NCI-H446 (cell line): ENCODE results near the gene SSR2.
"Not testable (repeated sequence)": the region's sequence is repeated elsewhere in the genome, so short reads cannot be mapped to it uniquely, and the experiment has no call there.

ENCODE experiments used
- DNase-seq, 2 experiments: peaks; one replicate each; lab custom pipeline; 2025; lab: John Stamatoyannopoulos, UW

SSR2 gene

DNA sequence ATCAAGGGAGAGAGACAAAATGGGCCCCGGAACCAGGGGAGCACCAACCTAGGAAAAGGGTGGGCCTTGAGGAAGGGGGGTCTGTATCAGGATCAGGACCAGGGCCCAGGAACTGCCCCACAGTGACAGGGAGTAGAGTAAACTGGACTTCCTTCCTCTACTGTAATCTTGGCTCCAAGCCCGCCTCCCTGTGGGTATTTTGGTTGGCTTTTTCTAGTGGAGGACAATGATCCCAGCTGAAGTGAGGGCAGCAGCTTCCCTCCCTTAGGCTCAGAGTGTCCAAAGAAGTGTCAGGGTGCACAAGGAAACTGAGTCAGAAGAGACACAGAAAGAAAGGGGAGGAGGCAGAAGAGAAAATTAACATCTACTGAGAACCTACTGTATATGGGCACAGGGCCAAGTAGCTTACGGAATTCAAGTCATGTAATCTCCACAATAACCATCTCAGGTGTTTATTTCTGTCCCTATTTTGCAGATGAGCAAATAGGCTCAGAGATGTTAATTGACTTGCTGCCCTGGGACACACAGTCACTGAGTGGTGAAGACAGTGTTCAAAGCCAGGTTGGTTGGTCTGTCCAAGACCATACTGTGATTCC is 28.0 kb upstream of the SSR2 start:
- DNase-seq: no peak

GRCh38 chr1:156045076-156045475 is 24.3 kb upstream of the SSR2 start:
- no peak for DNase-seq

DNA sequence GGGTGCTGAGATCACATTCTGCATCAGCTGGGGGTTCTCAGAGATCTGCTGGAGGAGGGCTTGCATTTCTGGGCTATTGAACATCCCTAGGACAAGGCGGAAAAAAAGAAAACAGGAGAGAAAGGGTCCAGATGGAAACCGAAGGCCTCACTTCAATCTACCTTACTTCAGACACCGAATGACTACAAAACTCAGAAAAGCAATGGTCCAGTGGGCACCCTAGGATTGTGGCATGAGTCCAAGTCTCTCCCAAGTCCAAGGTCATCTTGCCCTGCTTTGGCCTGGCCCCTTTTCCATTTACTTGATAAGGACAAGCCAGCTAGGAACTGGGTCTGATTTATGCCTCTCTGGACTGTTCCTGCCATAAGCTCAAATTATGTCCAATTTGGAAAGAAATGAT is 22.1 kb upstream of the SSR2 start:
- DNase-seq: no peak

DNA sequence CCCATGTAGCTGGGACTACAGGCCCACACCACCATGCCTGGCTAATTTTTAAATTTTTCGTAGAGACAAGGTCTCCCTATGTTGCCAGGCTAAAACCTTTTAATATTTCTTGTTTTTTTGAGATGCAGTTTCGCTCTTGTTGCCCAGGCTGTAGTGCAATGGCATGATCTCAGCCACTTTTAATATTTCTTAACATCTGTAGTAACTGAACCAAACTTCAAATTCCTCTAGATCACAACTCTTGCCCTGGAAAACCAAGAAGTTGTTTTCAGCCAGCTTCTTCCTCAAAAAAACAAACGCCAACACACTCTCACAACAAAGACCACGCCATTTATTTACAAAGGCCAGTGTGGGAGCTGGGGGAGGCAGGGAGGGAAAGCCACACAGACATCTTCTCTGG is 14.2 kb upstream of the SSR2 start:
- DNase-seq: not testable (repeated sequence)

GRCh38 chr1:156033011-156033410 is 12.3 kb upstream of the SSR2 start:
- DNase-seq: peak in 1 of 2 experiments; percentile 34

DNA sequence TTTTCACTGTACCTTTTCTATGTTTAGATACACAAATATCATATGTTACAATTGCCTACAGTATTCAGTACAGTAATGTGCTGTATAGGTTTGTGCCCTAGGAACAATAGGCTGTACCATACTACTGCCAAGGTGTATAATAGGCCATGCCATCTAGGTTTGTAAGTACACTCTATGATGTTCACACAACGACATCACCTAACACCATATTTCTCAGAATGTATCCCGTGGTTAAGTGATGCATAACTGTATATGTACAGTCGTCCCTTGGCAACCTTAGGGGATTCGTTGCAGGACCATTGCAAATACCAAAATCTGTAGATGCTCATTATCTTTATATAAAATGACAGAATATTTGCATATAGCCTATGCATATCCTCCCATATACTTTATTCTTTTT is 5.8 kb upstream of the SSR2 start:
- no peak for DNase-seq

DNA sequence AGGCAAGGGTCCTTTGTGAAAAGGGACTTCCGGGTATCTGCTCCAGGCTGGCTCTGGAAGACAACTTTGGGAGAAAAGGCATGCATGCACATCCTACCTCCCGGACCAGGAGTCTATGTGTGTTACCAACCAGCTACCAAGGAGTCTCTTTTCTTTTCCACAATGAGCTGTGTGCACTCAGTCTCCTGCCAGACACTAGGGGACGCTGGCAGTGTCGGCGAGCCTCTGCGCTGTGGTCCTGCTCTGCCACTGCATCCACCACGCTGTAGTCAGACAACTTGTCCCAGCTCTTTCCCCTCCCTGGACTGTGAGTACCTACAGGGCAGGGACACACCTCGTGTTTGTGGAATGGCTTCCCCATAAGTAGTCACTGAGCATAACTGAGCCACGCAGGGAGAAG is 5.1 kb upstream of the SSR2 start:
- DNase-seq: no peak

GRCh38 chr1:156024801-156025200 is 4.0 kb upstream of the SSR2 start:
- DNase-seq: no peak

DNA sequence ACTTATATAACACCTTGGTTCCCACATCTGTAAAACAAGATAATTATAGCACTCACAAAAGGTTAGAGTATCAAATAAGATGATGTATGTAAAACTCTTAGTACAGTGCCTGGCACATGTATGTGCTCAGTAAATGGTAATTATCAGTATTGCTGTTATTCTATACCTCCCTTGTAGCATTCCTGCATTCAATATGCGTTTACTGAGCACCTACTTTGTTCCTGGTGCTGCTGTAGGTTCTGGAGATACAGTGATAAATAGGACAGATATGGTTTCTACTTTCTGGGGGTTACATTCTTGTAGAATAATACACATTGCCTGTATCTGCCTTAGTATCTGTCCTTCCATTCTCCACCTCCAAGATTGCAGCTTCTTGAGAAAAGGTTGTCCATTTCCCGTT is 1.2 kb upstream of the SSR2 start:
- no peak for DNase-seq

DNA sequence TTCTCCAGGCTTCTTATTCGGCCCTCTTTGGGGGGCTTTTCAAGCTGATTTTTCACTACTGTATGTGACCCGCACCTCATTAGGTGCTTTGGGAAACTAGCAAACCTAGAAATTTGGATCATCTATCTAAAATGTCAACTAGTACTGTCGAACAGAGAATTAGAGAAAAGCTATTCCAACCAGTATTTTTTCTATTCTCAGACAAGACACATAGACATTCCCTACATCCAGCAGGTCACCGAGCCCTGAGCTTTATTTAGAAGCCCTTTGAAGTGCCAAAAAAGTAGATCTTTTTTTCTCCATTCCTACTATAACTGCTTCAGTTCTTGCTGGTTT is 310 bp upstream of the SSR2 start:
- DNase-seq: no peak

GRCh38 chr1:156019946-156020292 is 832 bp downstream of the SSR2 start:
- no peak for DNase-seq

DNA sequence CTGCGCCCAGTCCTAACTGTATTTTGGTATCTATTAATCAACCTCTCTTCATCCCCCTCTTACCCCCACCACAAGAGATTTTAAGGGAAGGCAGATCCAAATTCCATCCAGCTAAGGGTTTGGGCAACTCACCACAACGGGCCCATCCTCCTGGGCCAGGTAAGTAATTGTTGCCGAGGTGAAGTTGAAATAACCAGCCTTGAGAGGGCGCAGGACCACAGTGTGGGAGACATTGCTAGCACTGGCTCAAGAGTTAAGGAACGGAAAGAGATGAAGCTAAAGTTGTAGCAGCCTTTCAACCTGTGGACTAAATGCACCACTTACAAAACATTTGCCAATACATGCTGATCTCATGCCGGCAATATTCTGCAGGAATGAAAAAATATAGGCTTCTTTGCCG is 5.9 kb downstream of the SSR2 start:
- no peak for DNase-seq

DNA sequence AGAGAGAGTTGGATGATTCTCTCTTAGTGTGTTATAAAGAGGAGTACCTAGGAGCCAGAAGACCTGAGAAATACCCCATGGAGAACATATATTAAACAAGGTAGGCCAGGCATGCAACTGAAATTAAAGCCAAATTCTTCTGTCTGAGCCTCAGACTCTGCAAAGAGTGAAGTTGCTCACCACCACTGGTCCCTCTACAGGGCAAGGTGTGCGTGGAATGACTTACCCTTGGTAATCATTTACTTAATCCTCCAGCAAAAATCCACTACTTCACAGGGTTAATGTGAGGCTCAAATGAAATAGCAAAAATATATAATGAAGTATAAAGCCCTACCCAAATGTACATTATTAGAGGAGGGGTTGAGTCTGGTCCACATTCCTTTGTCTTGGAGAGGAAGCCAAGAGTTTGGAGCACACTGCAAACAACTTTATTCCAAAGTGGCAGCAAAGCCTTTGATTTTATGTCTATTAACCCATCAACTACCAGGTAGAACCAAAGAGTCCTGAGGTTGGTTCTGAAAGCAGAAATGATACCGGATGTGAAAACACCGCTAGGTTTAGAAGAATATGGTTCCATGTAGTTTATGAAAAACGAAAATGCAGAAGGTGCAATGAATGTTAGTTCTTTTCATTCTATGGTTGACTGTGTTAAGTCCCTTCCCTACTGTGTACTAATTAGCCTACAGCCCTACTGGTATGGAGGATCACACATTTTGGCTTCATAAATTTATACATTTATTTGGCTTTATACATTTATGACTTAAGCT is 8.5 kb downstream of the SSR2 start:
- no peak for DNase-seq

DNA sequence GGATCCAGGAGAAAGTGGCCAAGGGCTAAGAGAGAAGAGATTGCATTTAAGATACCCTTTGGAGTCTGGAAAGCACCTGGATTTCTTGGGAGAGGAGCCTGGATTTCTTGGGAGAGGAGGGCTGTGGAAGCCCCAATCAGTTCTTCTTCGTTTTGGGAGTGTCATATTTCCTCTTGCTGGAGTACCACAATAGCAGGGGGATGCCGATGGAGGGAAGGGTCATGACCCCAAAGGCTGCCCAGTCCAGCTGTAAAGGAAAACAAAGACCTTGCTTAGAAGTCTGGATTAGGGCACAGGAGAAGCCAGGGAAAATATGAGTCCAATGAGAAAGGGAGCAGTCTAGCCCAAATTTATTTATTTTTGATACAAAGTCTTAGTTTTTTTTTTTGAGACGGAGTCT is 11.3 kb downstream of the SSR2 start:
- DNase-seq: no peak

DNA sequence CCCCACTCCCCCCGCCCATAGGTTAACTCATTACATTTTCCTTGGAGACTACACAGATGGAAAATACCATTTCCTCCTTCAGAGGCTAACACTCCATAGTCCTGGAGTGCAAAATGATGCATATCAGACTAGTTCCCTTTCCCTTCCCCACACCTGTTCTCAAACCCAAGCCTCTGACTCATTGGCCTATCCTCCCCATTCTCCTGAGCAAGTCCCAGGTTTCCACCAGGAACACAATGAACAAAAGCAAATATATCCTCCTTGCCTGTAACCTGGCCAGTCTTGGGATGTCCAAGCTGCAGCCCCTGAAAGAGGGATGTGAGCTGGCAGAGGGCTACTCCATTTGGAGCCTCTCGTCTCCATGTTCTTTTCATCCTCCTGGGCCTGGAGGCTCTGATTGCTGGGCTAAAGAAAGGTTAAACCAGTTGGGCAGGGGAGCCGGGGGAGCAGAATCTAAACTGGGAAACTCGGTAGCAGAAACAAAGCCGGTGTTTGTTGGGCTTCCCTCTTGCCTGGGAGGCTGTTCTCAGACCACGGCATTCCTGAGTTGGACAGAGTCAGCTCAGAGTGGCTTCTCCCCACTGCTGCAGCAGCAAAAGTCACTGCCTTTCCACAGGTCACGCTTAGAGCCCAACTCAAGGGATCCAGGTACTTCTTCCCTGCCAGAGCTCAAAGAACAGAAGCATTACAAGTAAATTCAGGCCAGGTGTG is 13.9 kb downstream of the SSR2 start:
- no peak for DNase-seq

GRCh38 chr1:156004843-156005584 is 15.7 kb downstream of the SSR2 start:
- no peak for DNase-seq

DNA sequence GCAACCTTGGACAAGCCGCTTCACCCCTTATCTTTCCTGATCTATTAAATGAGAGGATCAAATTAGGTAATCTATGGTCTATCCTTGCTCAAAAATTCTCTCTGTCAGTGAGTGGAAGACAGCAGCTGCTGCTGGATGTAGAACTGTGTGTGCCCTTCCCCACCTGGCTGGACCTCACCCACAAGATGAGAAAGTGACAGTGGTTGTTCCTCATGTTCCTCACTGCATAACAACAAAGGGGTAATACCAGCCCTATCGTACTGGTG is 16.9 kb downstream of the SSR2 start:
- no peak for DNase-seq

DNA sequence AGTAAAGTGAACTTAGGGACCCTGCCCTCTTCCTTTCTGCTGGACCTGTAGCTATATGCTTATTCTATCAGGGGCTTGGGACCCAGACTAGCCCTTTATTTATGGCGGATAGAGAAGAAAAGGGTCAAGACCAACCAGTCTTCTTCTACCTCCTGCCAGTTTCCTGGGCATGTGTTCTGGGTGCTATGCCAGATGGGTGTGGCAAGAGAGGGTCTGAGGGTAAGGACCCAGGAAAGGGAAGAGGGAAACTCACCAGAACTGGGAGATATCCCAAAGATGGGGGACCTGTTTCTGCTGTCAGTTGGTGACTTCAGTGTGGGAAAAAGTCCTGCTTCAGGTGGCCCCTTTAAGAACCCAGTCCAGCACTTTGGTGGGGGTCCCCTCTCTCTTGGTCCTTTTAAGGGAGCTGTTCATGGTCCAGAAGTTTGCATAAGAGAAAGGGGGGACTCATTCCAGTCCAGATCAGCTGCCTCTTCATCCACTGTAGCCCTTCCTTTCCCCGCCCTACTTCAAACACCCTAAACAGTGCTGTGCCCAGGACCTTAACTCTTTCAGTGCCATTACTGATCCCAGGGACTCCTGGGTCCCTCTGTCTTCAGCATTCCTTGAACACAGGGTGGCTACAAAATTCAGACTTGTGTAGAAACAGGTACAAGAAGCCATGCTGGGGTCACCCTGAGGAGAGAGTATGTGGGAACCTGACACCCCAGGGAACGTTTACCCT is 18.4 kb downstream of the SSR2 start:
- no peak for DNase-seq

DNA sequence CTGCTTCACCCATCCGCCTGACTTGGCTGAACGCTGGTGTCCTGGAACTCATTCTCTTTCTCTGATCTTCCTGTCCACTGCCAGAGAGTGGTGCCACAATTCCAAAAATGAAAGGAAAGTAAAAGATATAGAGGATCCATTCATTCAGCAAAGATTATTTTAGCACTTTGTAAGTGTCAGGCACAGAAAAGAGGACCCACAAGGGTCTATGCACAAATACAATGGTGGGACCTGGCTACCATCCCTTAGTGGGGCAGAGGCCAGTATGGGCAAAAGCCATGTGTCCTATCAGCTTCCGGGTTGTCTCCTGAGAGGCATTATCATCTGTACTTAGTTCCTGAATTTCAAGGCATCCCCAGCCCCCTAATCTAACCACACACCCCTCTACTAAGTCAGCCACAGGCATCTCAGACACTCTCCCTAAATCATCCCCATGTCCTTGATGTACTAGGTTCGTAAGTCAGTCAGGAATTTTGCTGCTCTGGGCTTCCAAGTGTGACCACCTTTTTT is 19.0 kb downstream of the SSR2 start:
- no peak for DNase-seq

DNA sequence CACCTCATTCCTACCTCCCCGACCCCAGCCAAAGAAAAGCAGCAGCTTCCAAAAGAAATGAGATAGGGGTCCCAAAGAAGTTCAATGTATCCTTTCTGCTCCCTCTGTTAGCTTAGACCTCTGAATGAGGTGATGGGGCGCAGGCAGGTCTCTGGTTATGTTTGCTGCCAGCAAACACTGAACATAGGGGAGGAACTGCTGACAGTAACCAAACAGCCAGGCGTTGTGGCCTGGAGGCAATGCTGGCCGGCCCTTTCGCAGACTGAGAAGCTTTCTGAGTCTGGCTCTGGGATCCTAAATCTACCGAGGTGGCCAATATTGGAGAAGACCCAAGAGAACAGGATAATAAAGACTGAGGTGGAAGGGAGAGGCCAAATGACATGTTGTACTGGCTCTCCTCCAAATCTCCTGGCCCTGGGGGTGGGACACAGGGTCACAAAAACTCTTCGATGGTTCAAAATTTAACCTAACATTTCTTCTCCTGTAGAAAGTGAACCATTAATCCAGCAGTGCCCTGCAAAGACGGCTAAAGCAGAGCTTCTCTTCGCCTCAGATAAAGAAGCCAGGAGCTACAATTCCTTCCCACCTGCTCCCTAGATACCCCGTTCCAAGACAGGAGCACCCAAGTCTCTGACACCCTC is 19.6 kb downstream of the SSR2 start:
- no peak for DNase-seq

- no peak for DNase-seq
Measured at GRCh38 chr1:155999964-156000363, 20.8 kb downstream of the SSR2 start.

DNA sequence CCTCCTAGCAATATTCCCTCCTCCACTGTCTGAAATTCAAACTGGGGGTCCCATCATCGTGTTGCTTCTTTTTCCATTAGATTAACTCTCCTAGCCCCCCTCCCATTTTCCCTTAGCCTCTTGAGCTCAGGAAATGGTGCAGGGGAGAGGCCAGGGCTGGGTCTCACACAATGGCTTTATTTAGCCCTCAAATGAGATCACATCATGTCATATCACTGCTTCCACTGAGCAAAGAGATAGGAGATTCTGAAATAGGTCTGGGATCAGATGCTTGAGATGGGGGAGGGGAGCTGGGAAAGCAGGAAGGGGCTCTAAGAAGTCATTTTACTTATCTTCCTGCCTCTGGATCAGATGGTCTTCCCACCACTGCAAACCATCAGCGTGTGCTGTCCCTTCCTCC is 24.6 kb downstream of the SSR2 start:
- no peak for DNase-seq
